K562 (cell line): ENCODE measurements around the gene RAB40B. TPM values are rescaled to one million over a fixed set of nuclear protein-coding genes. Genes with fewer than 3 reads are reported as not detected.

Experiments
- ATAC-seq: fragments of 200-7000 bp; cut with Tn5 transposase; 3 replicates; pipeline ENCODE4 v1.9.1; 2020; ENCODE audit warnings: moderate library complexity
- BruUV-seq: library from RNA; stranded (reverse); fragments of 400-500 nt; replicated peaks from 2 replicates; lab custom pipeline; 2021; lab: Mats Ljungman, UMichigan
- CTCF ChIA-PET: fragments of 300-600 bp; formaldehyde crosslinking; extraction: SDS; loops from one replicate; lab custom pipeline; 2021; ENCODE audit warnings: low intra/inter-chr PET ratio; lab: Yijun Ruan, JAX
- POLR2A ChIA-PET: fragments of 300-600, 350-650 bp; sonication (Branson Sonifier 250); formaldehyde crosslinking; extraction: SDS; loops from one replicate; lab custom pipeline; 2021; ENCODE audit warnings: antibody characterized with exemption, inconsistent platforms; lab: Yijun Ruan, JAX
- DNase-seq, 4 experiments: peaks; one replicate each; pipeline versions ENCODE4 v3.0.0 to v3.0.0-alpha.2; 2011 to 2018; ENCODE audit warnings: low spot score in 3 of 4, mixed read lengths in 3 of 4; ENCODE audit errors: extremely low read depth in 1 of 4
- FAIRE-seq: peaks from 2 replicates; lab custom pipeline; 2011; peaks lifted over from hg19 to GRCh38; lab: Jason Lieb, UNC
- H2AFZ ChIP-seq: 2 replicates; pipeline ENCODE4 v1.6.0; 2011; ENCODE audit warnings: low read depth, low read length, control low read depth, inconsistent platforms
- H3K27ac ChIP-seq: fragments of 200-600 bp; 3 replicates; pipeline ENCODE4 v1.8.0; 2011; ENCODE audit warnings: low read depth, mild to moderate bottlenecking, control low read depth, inconsistent platforms, low read length, moderate library complexity, mixed read lengths; ENCODE audit errors: extremely low read depth
- H3K27me3 ChIP-seq, 2 experiments: fragments of 300-600 bp in 1 of 2; 2 replicates in 1 of 2; 3 replicates in 1 of 2; pipeline versions ENCODE4 v1.6.0 to v1.8.0; 2011; ENCODE audit warnings: inconsistent platforms in 2 of 2, low read length in 2 of 2, mild to moderate bottlenecking in 1 of 2, mixed read lengths in 1 of 2, moderate library complexity in 1 of 2; ENCODE audit not compliant: control insufficient read depth in 2 of 2, insufficient read depth in 2 of 2
- H3K36me3 ChIP-seq: fragments of 300-600 bp; 3 replicates; pipeline ENCODE4 v1.8.0; 2011; ENCODE audit warnings: mild to moderate bottlenecking, low read length, inconsistent platforms; ENCODE audit not compliant: control insufficient read depth, insufficient read depth
- H3K4me1 ChIP-seq, 2 experiments: fragments of 200-600 bp in 1 of 2; replicated peaks in 1 of 2; 2 replicates in 1 of 2; 3 replicates in 1 of 2; pipeline versions ENCODE4 v1.5.1 to v1.8.0; 2011; ENCODE audit warnings: inconsistent platforms in 2 of 2, low read length in 2 of 2, mild to moderate bottlenecking in 1 of 2, mixed read lengths in 1 of 2, moderate library complexity in 1 of 2; ENCODE audit not compliant: control insufficient read depth in 2 of 2, insufficient read depth in 2 of 2
- H3K4me2 ChIP-seq: 2 replicates; pipeline ENCODE4 v1.6.1; 2011; ENCODE audit warnings: low read length, control low read depth, inconsistent platforms, mixed read lengths; ENCODE audit not compliant: insufficient read depth
- H3K4me3 ChIP-seq: fragments of 200-600 bp; sonication (generic), shearing (Covaris generic); 2 replicates; pipeline ENCODE4 v1.5.1; 2016; ENCODE audit warnings: control low read depth, inconsistent platforms
- H3K79me2 ChIP-seq: fragments of 200-600 bp; 3 replicates; pipeline ENCODE4 v1.8.0; 2011; ENCODE audit warnings: low read length, inconsistent platforms; ENCODE audit not compliant: control insufficient read depth, insufficient read depth
- H3K9ac ChIP-seq, 2 experiments: 2 replicates each; pipeline versions ENCODE4 v1.6.0 to v1.6.1; 2011; ENCODE audit warnings: low read depth in 2 of 2, low read length in 2 of 2, control low read depth in 1 of 2, inconsistent platforms in 1 of 2, mild to moderate bottlenecking in 1 of 2, mixed read lengths in 1 of 2; ENCODE audit not compliant: insufficient read depth in 1 of 2
- H3K9me1 ChIP-seq: one replicate; pipeline ENCODE4 v1.6.0; 2011; ENCODE audit warnings: inconsistent platforms, mild to moderate bottlenecking, low read length, moderate library complexity; ENCODE audit not compliant: control insufficient read depth, insufficient read depth
- H3K9me3 ChIP-seq: replicated peaks from 2 replicates; pipeline ENCODE4 v1.5.1; 2011; ENCODE audit warnings: low read depth, low read length, inconsistent platforms; ENCODE audit not compliant: control insufficient read depth, insufficient read depth
- H4K20me1 ChIP-seq: replicated peaks from 2 replicates; pipeline ENCODE4 v1.6.1; 2011; ENCODE audit warnings: low read length, inconsistent platforms, mixed read lengths; ENCODE audit not compliant: control insufficient read depth, insufficient read depth
- ASH1L ChIP-seq: fragments of 450-650 bp; IDR thresholded peaks from 2 replicates; pipeline ENCODE4 v1.6.1; 2018; ENCODE audit warnings: borderline replicate concordance, mild to moderate bottlenecking, low read depth; ENCODE audit not compliant: partially characterized antibody
- L3MBTL2 ChIP-seq: fragments of 450-650 bp; IDR thresholded peaks from 2 replicates; pipeline ENCODE4 v1.6.1; 2016; ENCODE audit warnings: mild to moderate bottlenecking, moderate library complexity
- SMAD2 ChIP-seq: fragments of 150-350 bp; IDR thresholded peaks from 2 replicates; pipeline ENCODE4 v1.6.1; 2014; ENCODE audit warnings: low read depth, mild to moderate bottlenecking, low read length
- ZBTB33 ChIP-seq: sonication (generic); formaldehyde crosslinking; IDR thresholded peaks from 2 replicates; pipeline ENCODE4 v1.8.1; 2023; ENCODE audit warnings: mild to moderate bottlenecking, missing genetic modification reagents
- WGBS: fragments of 100-300 bp; shearing (Covaris generic); methylation state at CpG from one replicate; pipeline ENCODE4 v1.1.6; 2016; ENCODE audit warnings: low coverage, mixed read lengths; ENCODE audit not compliant: insufficient coverage; ENCODE audit errors: missing lambda C conversion rate; 5-methylcytosine and 5-hydroxymethylcytosine counted together
- in situ Hi-C: fragments of 300-500 bp; cut with MboI; formaldehyde crosslinking; loops from 4 replicates; pipeline ENCODE4 v1.15.0; 2018; ENCODE audit warnings: inconsistent platforms, mixed read lengths
- intact Hi-C: fragments of 100-400 bp; cut with micrococcal nuclease; formaldehyde crosslinking; loops from 2 replicates; pipeline ENCODE4 v1.14.2; 2022
- polyA plus RNA-seq, 8 experiments: library from polyadenylated mRNA; depleted of rRNA in 4 of 8; stranded (reverse) in 5 of 8; unstranded in 3 of 8; fragments of >200 nt; fragmentation: Nextera tagmentation in 2 of 8; fragmentation: Illumina TruSeq in 1 of 8; extraction: Ambion mirVana in 2 of 8; extraction: Trizol in 1 of 8; gene quantifications; 2 replicates each; pipeline versions ENCODE4 v1.2.1 to v1.2.3, GENCODE V29; 2011 to 2014; ENCODE audit warnings: inconsistent platforms in 1 of 8, missing spikeins in 1 of 8
- total RNA-seq, 7 experiments: library from RNA; depleted of rRNA in 6 of 7; stranded (reverse); fragments of >200 nt in 6 of 7; fragmentation: Illumina TruSeq in 2 of 7; extraction: Trizol in 2 of 7; gene quantifications; 2 replicates each; pipeline versions ENCODE4 v1.2.1 to v1.2.3, GENCODE V29; 2011 to 2021; ENCODE audit warnings: low replicate concordance in 1 of 7

The RAB40B gene
- total and polyA plus RNA-seq, 9 of the 15 experiments (the other 6 are each of a cell fraction or from before 2014, with no cell fraction given) = 0.13 to 4.6 (median 1.4) TPM

DNA sequence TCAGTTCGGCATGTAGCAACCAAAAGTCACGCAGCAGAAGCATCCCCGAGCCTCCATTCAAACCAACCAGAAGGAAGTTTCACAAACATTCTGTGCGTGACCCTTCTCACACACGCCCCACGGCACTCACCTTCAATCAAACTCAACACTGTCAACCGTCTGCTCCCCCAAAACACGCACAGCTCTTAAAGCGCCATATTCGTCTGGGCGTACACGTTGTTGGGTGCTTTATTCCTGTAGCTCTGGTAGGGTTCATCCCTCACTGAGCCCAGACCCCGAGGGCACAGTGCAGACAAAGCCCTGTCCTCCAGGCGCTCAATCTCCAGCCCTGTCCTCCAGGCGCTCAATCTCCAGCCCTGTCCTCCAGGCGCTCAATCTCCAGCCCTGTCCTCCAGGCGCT, 2.2 kb downstream of the RAB40B start:
- POLR2A ChIA-PET = no interaction called here
- FAIRE-seq (no peak), ATAC-seq (no peak), DNase-seq (no peak)
- H3K4me2 ChIP-seq = no peak overlapping the region
- in situ Hi-C loops = no loop called here
- no peaks in the 10 kb centered on the region for H3K79me2 ChIP-seq
- H3K27me3 ChIP-seq = peaks cover 0 to 6% of the 10 kb centered on the region in 2 experiments; a peak in 2 of 5 replicates
- H3K4me1 ChIP-seq = peaks cover 0 to 32% of the 10 kb centered on the region in 2 experiments; a peak in 3 of 5 replicates
- H2AFZ ChIP-seq = no peak overlapping the region
- no TSS peak for BruUV-seq
- H3K9me3 ChIP-seq = peaks cover 8% of the 10 kb centered on the region
- intact Hi-C loops = no loop called here
- TF ChIP-seq SMAD2 (no peak), ASH1L (no peak), ZBTB33 (CRISPR knock-in tag) (peak; percentile 41; the same call in 1 of the 2 replicates), L3MBTL2 (no peak)
- H3K9me1 ChIP-seq = no peaks in the 10 kb centered on the region
- no peak overlapping the region for H3K9ac ChIP-seq
- H3K27ac ChIP-seq = no peak overlapping the region
- CTCF ChIA-PET = no interaction called here
- WGBS = 61% methylated on average over 16 of the region's 17 CpGs
- H3K36me3 ChIP-seq = no peaks in the 10 kb centered on the region
- H4K20me1 ChIP-seq = no peaks in the 10 kb centered on the region
- H3K4me3 ChIP-seq = no peak overlapping the region
